Measurements from ENCODE around the gene ANKRD9.

The ANKRD9 gene

DNA sequence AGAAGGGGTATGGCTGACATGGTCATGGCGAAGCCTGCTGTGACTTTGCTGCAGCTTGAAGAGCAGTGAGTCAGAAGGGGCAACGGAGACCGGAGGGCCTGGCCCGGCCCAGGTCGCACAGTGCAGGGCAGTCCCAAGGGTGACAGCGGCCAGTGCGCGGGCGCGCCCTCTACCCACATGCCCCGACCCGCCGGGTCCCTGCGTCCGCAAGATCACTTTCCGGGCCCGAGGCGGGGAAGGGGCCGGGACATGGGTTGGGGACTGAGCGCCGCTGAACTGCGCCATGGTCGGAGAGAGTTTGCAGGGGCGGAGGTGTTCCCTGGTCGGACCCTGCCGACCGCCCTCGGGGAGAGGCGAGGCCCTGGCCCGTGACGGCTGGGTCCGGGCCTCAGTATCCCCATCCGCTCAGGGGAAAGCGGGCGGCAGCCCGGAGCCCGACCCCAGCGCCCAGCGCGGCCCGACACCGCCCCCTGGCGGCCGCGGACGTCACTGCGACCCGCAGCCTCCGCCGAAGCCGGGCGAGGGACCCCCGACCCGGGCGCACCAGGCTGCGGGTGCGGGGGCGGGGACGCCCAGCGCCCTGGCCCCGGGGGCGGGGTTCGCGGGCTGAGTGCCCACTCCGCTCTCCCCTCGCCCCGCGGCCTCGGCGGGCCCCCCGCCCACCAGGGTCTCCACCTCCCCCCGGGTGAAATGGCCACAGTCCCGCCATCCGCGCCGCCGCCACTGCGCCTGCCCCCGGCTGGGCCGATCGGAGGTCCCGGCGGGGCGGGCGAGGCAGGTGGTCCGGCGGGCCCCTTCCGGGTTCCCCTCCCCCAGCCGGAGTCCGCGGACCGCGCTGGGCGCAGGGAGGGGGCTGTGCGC is 7.2 kb upstream of the ANKRD9 start:
- no peak for DNase-seq (ENCODE audit: low read depth)

DNA sequence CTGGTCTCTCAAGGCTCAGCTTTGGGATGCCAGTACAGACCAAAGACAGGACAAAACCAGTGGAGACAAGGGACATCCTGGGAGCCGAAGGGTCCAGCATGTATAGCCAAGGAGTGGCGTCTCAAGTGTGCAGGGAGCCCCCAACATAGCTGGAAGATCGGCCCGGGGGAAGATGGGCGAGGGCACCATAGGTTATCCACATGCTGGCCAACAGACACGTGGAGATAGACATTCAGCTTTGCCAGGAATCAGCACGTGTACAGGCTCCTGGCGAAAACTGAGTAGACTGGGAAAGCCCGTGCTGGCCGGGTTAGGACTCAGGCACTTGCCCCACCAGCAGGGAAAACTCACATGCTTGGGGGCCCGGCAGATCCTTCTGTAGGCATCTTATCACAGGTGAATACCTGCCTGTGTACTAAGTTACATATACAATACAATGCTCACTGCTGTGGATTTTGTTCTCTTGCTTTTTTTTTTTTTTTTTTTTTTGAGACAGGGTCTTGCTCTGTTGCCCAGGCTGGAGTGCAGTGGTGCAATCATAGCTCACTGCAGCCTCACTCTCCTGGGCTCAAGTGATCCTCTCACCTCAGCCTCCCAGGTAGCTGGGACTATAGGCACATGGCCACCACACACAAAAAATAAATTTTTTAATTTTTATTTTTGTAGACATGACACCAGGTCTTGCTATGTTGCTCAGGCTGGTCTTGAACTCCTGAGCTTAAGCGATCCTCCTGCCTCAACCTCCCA is 5.6 kb upstream of the ANKRD9 start:
- H3K4me3 ChIP-seq (ENCODE audit: low read depth, low read length), result no peak overlapping the region
- DNase-seq (ENCODE audit: low read depth), result no peak

More for the DNA sequence above, 7.2 kb upstream of the ANKRD9 start:
- H3K4me3 ChIP-seq (ENCODE audit: low read depth, low read length), result peak overlapping the region; percentile 60

DNA sequence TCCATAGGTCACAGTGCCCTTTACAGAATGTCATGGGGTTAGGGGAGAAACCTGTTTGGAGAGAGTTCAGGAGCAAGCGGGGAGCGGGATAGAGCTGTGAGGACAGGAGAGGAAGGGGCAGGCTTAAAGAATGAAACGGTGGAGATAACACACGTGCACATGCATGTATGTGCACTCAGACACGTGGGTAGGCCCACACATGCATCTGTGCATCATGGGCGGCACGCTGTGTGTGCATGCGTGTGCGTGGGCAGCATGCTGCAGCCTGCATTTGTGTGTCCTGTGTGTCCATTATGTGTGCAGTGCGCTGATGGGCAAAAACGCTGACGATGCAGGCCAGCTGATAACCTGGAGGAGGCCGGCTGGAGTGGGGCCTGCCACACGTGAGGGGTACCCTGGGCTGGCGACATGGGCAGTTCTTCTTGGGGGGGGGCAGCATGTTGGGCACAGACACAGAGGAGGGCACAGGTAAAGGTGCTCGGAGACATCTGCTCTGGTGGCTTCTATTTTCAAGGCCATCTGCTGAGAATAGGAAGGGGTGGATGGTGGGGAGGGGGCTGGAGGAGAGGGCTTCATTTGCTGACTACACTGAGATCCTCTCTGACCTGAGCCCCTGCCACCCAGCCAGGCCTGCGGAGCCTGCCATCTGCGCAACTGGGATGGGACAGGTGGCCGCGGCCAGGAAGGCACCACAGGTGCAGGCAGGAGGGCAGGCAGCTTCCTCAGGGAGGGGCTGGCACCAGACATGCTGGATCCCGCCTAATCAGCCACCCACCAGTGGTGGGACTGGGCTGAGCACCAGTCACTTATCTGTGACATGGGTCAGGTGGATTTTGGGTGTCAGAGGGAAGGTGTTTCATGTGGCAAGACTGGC is 4.6 kb upstream of the ANKRD9 start:
- H3K4me3 ChIP-seq (ENCODE audit: low read depth, low read length), result no peak overlapping the region
- no peak for DNase-seq (ENCODE audit: low read depth)

DNA sequence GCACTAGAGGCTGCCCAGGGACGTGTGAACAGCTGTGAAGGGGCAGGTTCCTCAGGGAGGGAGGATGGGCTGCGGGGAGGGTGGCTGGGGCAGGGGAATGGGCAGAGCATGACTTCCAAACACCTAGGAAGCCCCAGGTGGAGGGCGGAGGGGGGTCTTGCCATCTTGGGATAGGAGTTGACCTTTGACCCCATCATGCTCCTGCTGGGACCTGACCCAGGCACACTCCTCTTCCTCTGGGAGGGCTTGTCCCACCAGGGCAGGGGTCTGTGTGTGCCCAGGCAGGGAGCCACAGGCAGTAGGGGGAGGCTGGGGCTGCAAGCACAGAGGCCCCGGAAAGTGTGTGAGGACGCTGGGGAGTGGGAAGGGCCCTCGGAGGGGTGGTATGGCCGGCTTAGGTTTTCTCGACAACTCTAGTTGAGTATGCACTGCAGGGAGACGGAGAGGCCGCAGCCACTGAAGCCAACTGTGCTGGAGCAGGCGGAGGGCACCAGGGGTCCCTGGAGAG is 3.3 kb upstream of the ANKRD9 start:
- DNase-seq (ENCODE audit: low read depth), result no peak
- H3K4me3 ChIP-seq (ENCODE audit: low read depth, low read length), result no peak overlapping the region

DNA sequence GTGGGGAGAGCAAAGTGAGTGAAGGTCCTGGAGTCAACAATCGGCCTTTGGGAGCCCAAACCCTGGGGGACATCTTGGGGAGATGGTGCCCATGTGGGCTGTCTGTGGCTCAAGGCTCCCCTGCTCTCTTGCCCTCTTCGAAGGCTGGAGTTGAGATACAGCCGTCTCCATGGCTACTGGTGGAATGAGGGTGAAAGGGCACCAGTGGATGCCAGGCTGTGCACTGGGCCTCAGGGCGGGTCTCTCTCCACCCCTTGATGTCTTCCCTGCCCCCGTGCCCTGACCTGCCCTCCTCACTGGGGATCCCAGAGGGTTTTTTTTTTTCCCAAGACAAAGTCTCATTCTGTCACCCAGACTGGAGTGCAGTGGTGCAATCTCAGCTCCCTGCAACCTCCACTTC is 2.0 kb upstream of the ANKRD9 start:
- DNase-seq (ENCODE audit: low read depth), result no peak
- H3K4me3 ChIP-seq (ENCODE audit: low read depth, low read length), result no peak overlapping the region

DNA sequence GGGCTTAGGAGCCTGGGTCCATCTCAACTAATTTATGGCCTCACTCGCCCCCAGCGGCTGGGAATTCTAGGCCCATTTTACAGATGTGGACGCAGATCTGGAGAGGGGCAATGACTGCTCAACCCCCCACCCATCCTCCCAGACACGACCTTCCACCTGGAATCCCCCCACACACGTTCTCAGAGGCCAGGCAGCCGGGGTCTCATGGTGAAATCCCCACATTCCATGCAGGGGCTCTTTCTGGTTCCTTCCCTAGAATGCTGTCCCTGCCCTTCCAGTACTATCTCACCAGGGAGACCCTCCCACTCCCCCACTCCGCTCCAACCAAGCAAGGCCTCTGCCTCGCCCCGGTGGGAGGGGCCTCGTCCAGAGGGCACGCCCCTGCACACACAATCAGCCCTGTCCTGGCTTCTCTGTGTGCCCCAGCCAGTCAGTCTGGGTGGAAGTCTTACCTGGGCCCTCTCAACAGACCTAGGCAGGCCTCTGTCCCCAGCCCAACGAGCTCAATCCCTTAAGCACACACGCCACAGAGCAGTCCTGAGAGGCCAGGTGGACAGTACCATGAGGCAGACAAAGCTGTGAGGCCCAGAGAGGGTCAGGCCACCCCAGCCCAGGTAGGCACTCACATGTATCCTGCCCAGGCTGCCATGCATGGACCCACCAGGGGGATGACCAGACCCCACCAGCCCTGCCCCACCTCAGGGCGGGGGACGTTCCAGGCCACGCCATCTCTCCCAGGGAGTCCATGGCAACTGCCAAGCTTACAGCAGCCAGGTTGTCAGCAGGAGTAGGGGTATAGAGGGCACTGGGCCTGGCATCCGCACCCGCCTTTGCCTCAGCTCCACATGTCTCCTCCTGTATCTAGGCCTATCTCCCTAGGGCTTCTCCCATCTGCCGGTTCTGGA is 1.3 kb upstream of the ANKRD9 start:
- no peak for DNase-seq (ENCODE audit: low read depth)
- peak overlapping the region; percentile 62 for H3K4me3 ChIP-seq (ENCODE audit: low read depth, low read length)

DNA sequence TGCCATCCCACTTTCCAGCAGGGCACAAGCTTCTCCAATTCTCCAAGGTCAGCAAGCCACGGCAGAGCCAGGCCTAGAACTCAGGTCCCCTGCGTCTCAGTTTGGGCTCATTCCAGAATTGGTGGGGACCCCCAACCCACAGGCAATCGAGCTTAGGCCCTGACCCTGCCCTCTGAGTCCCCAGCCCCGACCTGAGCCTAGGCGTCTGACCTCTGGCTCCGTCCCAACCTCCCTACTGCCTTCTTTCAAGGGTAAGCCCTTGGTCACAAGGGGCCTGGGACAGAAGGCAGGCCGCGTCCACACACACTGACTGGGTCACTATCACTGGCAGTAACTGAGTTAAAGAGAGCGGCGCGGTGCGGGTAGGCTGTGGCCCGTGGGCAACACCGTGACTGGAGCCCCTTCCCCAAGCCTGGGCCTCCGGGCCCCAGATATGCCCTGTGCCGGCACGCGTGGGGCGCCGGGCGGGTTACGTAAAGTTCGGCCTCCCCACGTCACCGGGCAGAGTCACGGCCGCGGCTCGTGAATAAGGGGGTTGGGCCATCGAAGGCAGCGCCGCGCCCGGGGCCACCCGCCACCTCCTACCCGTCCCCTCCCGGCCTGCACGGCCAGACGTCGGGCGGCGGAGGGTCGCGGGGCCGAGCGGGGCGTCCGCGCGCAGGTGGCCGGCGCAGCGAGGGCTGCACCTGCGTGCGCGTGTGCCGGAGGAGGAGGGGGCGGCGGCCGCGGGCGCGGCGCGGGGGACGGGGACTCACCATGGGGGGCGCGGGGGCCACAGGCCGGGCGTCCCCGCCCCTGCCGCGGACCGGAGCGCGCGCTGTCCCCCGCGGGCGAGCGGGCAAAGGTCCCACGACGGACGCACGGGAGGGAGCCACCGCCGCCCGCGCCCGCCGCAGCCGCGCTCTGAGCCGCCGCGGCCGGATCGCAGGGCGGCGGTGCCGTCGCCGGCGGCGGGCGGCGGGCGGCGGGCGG is 516 bp downstream of the ANKRD9 start:
- H3K4me3 ChIP-seq (ENCODE audit: low read depth, low read length), result peak overlapping the region; percentile 59
- no peak for DNase-seq (ENCODE audit: low read depth)

DNA sequence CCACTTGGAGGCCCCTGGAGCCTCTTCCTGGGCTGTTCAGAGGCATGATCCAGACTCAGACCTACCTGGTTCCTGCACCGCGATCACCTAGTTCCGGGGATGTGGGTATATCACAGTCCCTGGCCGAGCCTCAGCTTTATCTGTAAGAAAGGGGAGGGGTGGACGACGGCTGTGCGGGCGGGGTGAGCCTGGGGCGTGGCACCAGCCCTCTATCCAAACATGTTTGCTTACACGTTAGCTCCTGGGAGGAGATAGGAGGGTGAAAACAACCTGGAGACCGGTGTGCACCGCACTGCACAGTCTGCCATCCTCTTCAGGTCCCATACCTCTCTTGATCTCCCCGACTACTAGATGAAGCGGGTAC is 1.2 kb downstream of the ANKRD9 start:
- no peak for DNase-seq (ENCODE audit: low read depth)
- peak overlapping the region; percentile 59 for H3K4me3 ChIP-seq (ENCODE audit: low read depth, low read length)

DNA sequence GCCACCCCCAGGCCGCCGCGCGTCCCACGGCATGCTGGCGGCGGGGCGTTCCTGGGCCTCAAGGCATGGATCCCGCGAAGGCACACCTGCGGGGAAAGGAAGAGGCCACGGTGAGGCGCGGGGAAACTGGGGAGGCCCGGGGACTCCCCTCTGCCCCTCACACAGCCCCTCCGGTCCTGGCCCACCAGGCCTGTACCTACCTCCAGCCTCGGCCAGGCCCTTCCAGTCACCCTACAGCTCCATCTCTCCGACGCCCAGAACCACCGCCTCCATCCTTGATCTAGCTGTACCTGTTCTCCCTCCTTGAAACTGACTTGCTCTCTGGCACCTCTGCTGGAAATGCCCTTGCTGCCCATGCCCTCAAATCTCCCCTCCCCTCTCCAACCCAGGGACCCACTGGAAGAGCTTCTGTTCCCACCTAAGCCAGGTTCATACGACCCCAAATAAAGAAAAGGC is 1.7 kb downstream of the ANKRD9 start:
- no peak for DNase-seq (ENCODE audit: low read depth)
- H3K4me3 ChIP-seq (ENCODE audit: low read depth, low read length), result no peak overlapping the region

DNA sequence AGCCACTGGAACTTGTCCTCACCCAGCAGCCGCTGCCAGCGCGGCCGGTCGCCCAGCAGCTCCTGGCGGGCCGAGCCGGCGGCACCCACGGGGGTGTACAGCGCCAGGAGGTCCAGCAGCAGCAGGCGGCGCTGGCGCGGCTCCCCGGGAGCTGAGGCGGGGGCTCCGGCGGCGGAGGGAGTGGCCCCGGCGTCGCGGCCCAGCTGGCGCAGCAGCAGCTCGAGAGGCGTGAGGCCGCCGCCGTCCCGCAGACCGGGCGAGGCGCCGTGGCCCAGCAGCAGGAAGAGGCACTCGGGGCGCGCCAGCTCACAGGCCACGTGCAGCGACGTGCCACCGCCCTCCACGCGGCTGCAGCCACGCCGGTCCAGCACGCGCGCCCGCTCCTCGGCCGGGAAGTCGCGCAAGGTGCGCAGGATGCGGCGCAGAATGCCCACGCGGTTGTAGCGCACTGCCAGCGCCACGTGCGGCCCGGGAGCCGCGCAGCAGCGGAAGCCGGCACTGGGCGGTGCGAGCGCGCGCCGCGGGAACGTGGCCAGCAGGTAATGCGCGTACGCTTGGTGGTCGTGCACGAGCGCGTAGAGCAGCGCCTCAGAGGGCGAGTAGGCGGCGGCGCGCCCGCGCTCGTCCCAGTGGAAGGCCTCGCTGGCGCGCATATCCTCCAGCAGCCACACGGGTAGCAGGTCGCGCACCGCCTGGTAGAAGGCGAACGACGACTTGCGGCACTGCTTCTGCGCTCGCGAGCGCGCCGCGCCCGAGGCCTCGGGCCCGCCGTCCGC is 2.3 kb downstream of the ANKRD9 start:
- H3K4me3 ChIP-seq (ENCODE audit: low read depth, low read length), result no peak overlapping the region
- DNase-seq (ENCODE audit: low read depth), result no peak

DNA sequence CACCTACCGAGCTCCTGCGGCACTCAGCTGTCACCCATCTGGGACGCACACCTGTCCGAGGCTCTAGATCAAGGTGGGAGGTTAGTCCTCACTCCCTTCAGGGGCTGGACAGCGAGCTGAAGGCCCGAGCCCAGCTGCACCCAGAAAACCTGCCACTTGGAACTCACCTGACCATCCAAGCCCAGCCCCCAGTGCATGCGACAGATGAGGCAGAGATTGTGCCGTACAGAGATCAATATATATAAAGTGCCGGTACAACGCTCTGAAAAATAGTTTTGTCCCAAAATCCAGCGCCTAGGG is 3.0 kb downstream of the ANKRD9 start:
- no peak overlapping the region for H3K4me3 ChIP-seq (ENCODE audit: low read depth, low read length)
- DNase-seq (ENCODE audit: low read depth), result no peak

DNA sequence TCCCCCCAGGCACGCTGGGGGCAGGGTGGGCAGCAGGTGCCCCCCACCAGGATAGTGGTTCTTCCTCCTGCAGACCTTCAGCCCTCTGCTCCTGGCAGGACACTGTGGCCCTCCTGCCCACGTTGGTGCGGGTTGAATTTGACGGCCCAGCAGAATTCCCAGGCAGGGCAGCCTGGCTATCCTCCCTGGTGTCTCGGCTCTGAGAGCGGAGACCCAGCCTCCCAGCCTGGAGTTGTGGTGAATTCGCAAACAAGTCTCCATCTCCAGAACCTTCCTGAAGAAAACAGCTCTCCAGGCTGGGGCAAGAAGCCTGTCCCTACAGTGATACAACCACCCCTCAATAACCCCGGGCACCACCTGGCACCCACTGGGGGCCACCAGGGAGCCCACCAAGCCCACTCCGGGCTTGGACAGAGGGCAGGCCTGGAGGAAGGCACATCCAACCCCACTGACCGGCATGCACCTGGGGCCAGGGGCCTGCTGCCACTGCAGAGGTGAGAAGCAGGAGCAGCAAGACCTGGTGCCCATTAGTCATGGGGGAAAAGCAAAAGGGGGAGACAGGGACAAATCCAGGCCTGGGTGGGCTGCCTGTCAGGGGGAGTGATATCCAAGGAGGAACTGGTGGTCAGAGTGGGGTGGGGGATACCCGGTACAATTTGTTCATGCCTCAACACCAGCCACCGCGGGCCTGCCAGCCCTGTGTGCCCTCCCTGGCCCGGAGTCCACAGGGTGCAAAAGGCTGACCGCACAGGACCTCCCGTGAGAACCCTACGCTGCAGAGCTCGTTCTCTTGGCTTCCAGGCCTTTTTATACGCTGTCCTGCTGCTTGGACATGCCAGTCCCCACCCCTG is 3.6 kb downstream of the ANKRD9 start:
- H3K4me3 ChIP-seq (ENCODE audit: low read depth, low read length), result no peak overlapping the region
- no peak for DNase-seq (ENCODE audit: low read depth)

DNA sequence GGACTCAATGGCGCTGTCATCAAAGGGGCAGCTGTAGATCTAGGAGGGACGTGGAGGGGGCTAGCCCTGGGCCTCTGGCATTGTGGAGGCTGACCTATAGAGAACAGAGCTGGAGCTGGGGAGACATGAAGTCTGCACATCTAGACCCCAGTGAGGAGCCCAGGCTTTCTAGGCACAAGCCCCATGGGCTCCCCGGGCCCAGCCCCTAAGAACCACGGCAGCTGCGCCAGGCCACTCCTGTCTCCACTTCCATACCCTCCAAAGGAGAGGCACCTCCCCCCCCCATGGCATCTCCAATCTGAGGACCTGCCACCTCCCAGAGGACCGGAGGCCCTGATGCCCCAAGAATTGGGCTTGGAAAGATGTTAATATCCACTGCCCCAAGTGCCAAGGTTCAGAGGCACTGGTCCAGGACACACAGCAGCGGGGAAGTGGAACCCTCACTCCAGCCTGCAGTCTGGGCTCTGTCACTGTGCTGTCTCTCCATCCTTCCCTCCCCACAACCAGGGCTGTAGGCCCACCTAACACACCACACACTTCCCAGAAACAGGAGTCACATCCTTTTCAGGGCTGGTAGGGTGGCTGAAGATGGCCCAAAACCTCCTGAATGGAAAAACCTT is 4.5 kb downstream of the ANKRD9 start:
- no peak overlapping the region for H3K4me3 ChIP-seq (ENCODE audit: low read depth, low read length)
- no peak for DNase-seq (ENCODE audit: low read depth)

DNA sequence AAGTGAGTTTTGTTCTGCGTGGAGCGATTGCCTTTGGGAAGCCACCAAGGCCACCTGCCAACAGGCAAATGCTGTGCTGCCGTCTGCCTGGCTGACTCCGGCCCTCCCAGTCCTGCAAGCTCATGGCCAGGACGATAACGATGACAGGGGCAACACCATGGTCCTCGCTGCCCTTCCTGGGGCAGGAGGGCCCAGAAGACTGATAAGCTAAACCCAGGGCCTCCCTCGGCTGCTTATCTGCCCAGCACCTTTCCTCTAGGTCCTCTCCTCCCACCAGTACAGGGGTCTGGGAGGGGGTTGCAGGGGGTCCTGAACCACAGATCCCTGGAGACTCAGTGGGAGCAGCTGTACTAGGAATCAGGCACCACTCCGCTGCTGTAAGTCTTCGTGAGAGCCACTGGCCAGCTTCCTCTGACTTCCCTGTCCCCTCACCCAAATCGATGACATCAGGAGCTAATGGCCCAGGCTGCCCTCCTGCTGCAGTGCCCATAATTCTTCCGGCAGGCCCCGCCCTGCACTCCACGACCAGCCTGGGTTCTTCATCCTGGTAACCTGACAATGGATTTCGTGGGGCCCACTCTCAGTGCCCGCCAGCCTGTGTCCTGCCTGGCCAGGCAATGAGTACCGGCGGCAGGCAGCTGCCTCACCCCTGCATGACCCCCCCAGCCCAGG is 5.1 kb downstream of the ANKRD9 start:
- no peak for DNase-seq (ENCODE audit: low read depth)
- no peak overlapping the region for H3K4me3 ChIP-seq (ENCODE audit: low read depth, low read length)

DNA sequence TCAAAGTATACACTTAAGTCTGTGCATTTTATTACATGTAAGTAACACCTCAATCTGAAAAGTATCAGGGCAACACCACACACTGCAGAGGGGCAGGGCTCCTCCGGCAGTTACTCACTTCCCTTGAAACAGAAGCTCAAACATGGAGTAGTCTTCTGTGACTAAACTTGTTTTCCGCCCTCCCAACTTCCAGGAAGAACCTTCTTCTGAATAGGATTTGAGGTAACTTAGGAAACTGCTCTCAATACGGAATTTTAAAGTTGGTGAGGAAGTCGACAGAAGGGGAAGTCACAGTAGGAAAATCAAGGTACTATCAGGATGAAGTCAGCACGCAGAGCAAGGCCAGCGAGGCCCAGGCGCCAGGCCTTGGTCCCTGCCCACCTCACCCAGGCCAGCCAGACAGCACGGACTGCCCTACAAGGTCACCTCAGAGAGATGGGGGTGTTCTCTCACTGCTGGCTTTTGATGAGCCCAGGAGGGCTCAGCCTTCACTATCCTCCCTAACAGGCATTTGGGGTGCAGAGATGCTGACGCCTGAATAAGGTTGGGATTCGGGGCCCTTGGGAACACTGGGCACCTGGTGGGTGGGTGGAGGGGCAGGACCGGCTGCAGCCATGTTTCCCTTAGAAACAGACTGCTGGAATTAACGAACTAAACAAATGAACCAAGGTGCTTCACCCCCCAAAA is 5.8 kb downstream of the ANKRD9 start:
- H3K4me3 ChIP-seq (ENCODE audit: low read depth, low read length), result no peak overlapping the region
- no peak for DNase-seq (ENCODE audit: low read depth)

Measured in skeletal muscle cell (primary cell).